Progenitor cell of endocrine pancreas (in vitro differentiated cells): ENCODE results near the gene AQP7. TPM values are rescaled to one million over a fixed set of nuclear protein-coding genes. Genes with fewer than 3 reads are reported as not detected.

Experiments
- DNase-seq: peaks from one replicate; pipeline ENCODE4 v3.0.0; 2021; ENCODE audit warnings: low spot score; ENCODE audit not compliant: unreplicated experiment
- H3K27ac Mint-ChIP-seq: 2 replicates; pipeline ENCODE4 v1.8.0; 2021; ENCODE audit warnings: mild to moderate bottlenecking, moderate library complexity, mixed read lengths
- H3K27me3 Mint-ChIP-seq: 2 replicates; pipeline ENCODE4 v1.8.0; 2021; ENCODE audit warnings: mixed read lengths
- H3K36me3 Mint-ChIP-seq: 2 replicates; pipeline ENCODE4 v1.8.0; 2022; ENCODE audit warnings: mixed read lengths; ENCODE audit not compliant: insufficient read depth
- H3K4me1 Mint-ChIP-seq: 2 replicates; pipeline ENCODE4 v1.8.0; 2021; ENCODE audit warnings: low read depth, mixed read lengths
- H3K4me3 Mint-ChIP-seq: 2 replicates; pipeline ENCODE4 v1.8.0; 2021; ENCODE audit warnings: low read depth, mild to moderate bottlenecking, moderate library complexity, mixed read lengths
- H3K9me3 Mint-ChIP-seq: 2 replicates; pipeline ENCODE4 v1.8.0; 2021; ENCODE audit warnings: low read depth, mixed read lengths
- total RNA-seq: library from RNA; stranded (reverse); gene quantifications from 2 replicates; pipeline ENCODE4 v1.2.1, GENCODE V29; 2021
- TF ChIP-seq, protein P1 (sequence below): fragments of 200-600 bp; sonication (generic); IDR thresholded peaks from one replicate; pipeline ENCODE4 v1.5.0; 2021; ENCODE audit warnings: antibody characterized with exemption, mild to moderate bottlenecking; ENCODE audit not compliant: unreplicated experiment

Gene AQP7
- total RNA-seq, 1 donor from 2014 or later = 3.3 TPM

DNA sequence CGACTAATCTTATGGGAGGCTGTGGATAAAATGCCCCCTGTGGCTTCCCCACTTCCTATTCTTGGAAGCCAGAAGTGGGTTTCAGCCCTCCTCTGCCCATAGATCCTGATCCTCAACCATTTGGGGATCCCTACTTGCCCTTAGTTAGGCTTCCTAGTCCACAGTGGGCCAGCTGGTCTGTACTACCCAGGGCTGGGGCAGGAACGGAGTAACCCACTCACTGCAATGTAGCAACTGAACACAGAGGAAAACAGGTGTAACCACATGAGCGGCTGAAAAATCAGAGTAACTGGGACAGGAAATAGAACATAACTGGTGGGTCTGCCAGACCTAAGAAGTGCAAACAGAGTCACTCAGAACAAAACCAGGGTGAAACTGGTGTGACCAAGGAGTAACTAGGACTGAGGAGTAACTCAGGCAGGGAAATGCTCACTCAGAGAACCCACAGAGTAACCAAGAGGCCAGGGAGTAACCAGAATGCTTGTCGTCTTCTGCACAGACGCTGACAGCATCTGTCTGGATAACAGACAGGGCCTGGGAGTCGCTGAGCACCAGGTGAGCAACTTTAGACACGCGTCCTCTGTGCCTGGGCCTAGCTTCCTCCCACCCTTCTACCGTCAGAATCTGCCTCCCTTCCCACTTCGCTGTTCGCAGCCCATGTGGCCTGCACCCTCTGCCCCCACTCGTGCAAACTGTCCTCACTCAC is 44.0 kb upstream of the AQP7 start:
- TF ChIP-seq, protein P1, sequence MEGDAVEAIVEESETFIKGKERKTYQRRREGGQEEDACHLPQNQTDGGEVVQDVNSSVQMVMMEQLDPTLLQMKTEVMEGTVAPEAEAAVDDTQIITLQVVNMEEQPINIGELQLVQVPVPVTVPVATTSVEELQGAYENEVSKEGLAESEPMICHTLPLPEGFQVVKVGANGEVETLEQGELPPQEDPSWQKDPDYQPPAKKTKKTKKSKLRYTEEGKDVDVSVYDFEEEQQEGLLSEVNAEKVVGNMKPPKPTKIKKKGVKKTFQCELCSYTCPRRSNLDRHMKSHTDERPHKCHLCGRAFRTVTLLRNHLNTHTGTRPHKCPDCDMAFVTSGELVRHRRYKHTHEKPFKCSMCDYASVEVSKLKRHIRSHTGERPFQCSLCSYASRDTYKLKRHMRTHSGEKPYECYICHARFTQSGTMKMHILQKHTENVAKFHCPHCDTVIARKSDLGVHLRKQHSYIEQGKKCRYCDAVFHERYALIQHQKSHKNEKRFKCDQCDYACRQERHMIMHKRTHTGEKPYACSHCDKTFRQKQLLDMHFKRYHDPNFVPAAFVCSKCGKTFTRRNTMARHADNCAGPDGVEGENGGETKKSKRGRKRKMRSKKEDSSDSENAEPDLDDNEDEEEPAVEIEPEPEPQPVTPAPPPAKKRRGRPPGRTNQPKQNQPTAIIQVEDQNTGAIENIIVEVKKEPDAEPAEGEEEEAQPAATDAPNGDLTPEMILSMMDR = no peak
- H3K27ac Mint-ChIP-seq = peak overlapping the region; percentile 89

DNA sequence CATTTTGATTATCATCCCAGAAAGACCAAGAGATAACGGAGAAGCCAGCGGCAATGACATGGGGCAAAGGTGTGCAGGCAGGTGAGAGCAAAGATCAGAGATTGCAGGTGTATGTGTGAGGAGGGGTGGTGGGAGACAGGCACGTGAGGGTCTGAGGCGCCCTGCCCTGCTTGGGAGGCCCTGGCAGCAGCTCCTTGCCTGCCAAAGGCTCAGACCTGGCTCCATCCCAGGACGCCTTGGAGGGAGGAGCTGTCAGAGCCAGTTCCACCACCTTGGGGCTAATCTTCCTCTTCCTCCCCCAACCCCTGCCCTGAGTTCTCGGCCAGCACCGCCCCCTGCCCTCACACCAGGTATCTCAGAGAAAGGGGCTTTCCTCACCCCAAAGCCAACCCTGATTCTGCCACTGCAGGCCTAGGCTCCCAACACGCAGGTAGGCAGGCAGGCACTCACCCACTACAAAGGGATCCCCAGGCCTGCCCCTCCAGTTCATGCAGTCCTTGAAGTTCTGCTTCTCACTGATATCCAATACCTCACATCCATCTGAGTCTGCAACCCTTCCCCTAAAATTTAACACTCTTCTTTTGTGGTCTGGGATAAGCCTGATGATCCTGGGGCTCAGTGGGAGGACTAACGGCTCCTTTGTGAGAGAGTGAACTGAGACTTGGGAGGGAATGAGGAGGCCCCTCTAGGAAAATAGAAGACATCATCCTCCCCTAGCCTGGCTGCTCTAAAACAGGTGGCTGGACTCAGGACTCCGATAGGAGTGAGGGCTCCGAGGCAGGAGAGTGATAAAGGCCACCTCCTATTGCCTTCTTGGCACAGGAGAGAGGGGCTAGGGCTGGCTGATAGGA is 43.2 kb upstream of the AQP7 start:
- TF ChIP-seq, protein P1 = no peak
- H3K27ac Mint-ChIP-seq = no peak overlapping the region
- no peaks in the 10 kb centered on the region for H3K36me3 Mint-ChIP-seq
- H3K27me3 Mint-ChIP-seq = peaks cover 25% of the 10 kb centered on the region
- DNase-seq = no peak
- peaks cover 28% of the 10 kb centered on the region for H3K4me1 Mint-ChIP-seq
- no peaks in the 10 kb centered on the region for H3K9me3 Mint-ChIP-seq
- H3K4me3 Mint-ChIP-seq = no peak overlapping the region

More for the DNA sequence above, 44.0 kb upstream of the AQP7 start:
- Mint-ChIP-seq H3K27me3 (peaks cover 25% of the 10 kb centered on the region), H3K4me3 (peak overlapping the region; percentile 65), H3K9me3 (no peaks in the 10 kb centered on the region), H3K4me1 (peaks cover 28% of the 10 kb centered on the region), H3K36me3 (no peaks in the 10 kb centered on the region)
- DNase-seq = no peak

DNA sequence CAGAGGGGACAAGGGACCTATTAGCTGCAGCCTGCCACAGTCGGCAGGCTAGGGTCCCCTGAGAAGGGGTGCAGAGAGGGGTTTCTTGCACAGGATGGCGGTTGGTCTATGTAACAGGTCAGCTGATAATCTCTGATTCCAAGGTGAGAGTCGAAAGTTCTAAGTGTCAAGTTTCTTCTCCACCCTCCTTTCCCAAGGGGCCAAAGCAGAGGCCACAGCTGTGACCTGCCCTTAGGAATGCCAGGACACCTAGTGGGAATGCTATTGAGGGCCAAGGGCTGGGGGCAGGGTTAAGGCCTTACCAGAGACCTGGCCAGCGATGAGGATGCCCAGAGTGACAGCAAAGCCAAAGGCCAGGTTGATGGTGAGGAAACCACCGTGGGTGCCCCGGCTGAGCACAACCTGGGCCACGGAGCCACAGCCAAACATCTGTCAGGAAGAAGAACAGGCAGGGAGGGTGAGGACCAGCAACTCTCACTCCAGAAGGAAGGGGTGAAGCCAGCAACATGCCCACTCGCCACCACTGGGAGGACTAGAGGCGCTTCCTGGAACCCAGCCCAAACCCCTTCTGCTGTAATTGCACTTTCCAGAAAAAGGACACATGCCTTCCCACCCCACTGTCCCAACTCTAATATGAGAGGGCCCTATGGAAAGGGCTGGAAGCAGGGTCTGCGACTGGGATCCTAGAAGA is 41.2 kb upstream of the AQP7 start:
- H3K27ac Mint-ChIP-seq = no peak overlapping the region
- H3K36me3 Mint-ChIP-seq = no peaks in the 10 kb centered on the region
- TF ChIP-seq, protein P1 = no peak
- no peak overlapping the region for H3K4me3 Mint-ChIP-seq
- H3K27me3 Mint-ChIP-seq = peaks cover 30% of the 10 kb centered on the region
- no peaks in the 10 kb centered on the region for H3K9me3 Mint-ChIP-seq
- no peak for DNase-seq
- H3K4me1 Mint-ChIP-seq = peaks cover 28% of the 10 kb centered on the region

DNA sequence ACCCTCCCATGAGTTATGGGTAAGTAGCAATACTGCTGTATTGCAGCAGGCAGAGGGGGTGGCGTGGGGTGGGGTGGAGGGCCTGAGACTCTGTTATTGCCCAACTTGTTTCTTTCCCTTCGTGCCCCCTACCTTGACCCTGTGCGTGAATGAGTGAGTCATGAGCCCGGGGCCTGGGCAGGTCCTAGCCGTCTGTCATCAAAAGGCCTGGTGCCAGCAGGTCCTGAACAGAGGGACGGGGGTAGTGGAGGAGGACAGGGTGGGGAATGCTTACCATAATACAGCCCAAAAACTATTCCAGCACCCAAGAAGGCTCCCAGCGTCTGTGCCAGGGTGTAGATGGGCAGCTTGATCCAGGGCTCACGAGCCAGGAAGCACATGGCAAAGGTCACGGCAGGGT is 40.7 kb upstream of the AQP7 start:
- Mint-ChIP-seq H3K4me3 (no peak overlapping the region), H3K36me3 (no peaks in the 10 kb centered on the region), H3K27ac (no peak overlapping the region), H3K27me3 (peaks cover 25% of the 10 kb centered on the region), H3K9me3 (no peaks in the 10 kb centered on the region), H3K4me1 (peaks cover 28% of the 10 kb centered on the region)
- no peak for DNase-seq
- TF ChIP-seq, protein P1 = no peak

DNA sequence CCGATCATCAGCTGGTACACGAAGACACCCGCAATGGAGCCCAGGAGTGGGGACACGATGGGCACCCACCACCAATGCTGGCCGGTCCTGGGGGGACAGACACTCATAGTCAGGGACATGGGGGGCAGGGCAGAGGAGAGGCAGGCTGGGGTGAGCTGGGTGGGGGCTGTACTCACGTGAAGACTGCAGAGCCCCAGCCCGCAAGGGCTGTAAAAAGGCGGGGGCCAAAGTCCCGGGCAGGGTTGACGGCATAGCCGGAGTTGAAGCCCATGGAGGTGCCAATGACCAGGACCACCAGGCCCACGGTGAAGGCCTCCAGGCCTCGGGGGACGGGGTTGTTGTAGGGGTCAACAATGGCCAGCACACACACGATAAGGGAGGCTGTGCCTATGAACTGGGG is 39.8 kb upstream of the AQP7 start:
- H3K36me3 Mint-ChIP-seq = no peaks in the 10 kb centered on the region
- H3K4me1 Mint-ChIP-seq = peaks cover 24% of the 10 kb centered on the region
- H3K27me3 Mint-ChIP-seq = peaks cover 20% of the 10 kb centered on the region
- no peaks in the 10 kb centered on the region for H3K9me3 Mint-ChIP-seq
- H3K27ac Mint-ChIP-seq = no peak overlapping the region
- TF ChIP-seq, protein P1 = no peak
- DNase-seq = no peak
- no peak overlapping the region for H3K4me3 Mint-ChIP-seq
